ENCODE measurements around the gene FTH1.
"Not testable (repeated sequence)": the region's sequence is repeated elsewhere in the genome, so short reads cannot be mapped to it uniquely, and the experiment has no call there.

FTH1 gene

GRCh38 chr11:61967116-61967923, at the start of gene FTH1:
TSS of gene FTH1 (minus strand) at chr11:61967634. CDS start at chr11:61967425, 209 bp downstream.
- H3K4me1 Mint-ChIP-seq (ENCODE audit: low read depth) = peaks cover 56% of the 10 kb centered on the region
- H3K27me3 Mint-ChIP-seq (ENCODE audit: low read depth) = no peaks in the 10 kb centered on the region
- H3K9me3 Mint-ChIP-seq = no peaks in the 10 kb centered on the region
- peak; percentile 86 for DNase-seq (ENCODE audit: low spot score)
- H3K4me3 Mint-ChIP-seq = peak within 1 kb of the TSS; percentile 95
- H3K27ac Mint-ChIP-seq = peak within 1 kb of the TSS; percentile 95
- H3K36me3 Mint-ChIP-seq (ENCODE audit: low read depth) = peaks cover 36% of the 10 kb centered on the region

GRCh38 chr11:62015615-62016014, 48.2 kb upstream of the FTH1 start:
- Mint-ChIP-seq H3K27ac (no peak overlapping the region), H3K27me3 (ENCODE audit: low read depth) (no peaks in the 10 kb centered on the region), H3K9me3 (no peaks in the 10 kb centered on the region), H3K4me1 (ENCODE audit: low read depth) (peaks cover 2% of the 10 kb centered on the region), H3K36me3 (ENCODE audit: low read depth) (no peaks in the 10 kb centered on the region), H3K4me3 (no peak overlapping the region)
- no peak for DNase-seq (ENCODE audit: low spot score)

- Mint-ChIP-seq H3K27me3 (ENCODE audit: low read depth) (no peaks in the 10 kb centered on the region), H3K27ac (no peak overlapping the region), H3K9me3 (no peaks in the 10 kb centered on the region), H3K4me3 (no peak overlapping the region), H3K36me3 (ENCODE audit: low read depth) (no peaks in the 10 kb centered on the region), H3K4me1 (ENCODE audit: low read depth) (peaks cover 2% of the 10 kb centered on the region)
- no peak for DNase-seq (ENCODE audit: low spot score)
Measured at GRCh38 chr11:62013537-62014476, 46.4 kb upstream of the FTH1 start.

- Mint-ChIP-seq H3K4me1 (ENCODE audit: low read depth) (peaks cover 2% of the 10 kb centered on the region), H3K36me3 (ENCODE audit: low read depth) (no peaks in the 10 kb centered on the region), H3K4me3 (no peak overlapping the region), H3K27me3 (ENCODE audit: low read depth) (no peaks in the 10 kb centered on the region), H3K27ac (no peak overlapping the region), H3K9me3 (no peaks in the 10 kb centered on the region)
- no peak for DNase-seq (ENCODE audit: low spot score)
Measured at GRCh38 chr11:62012832-62013461, 45.5 kb upstream of the FTH1 start.

GRCh38 chr11:62012451-62012831, 45.0 kb upstream of the FTH1 start:
- no peaks in the 10 kb centered on the region for H3K27me3 Mint-ChIP-seq (ENCODE audit: low read depth)
- no peaks in the 10 kb centered on the region for H3K36me3 Mint-ChIP-seq (ENCODE audit: low read depth)
- H3K4me1 Mint-ChIP-seq (ENCODE audit: low read depth) = peaks cover 2% of the 10 kb centered on the region
- no peaks in the 10 kb centered on the region for H3K9me3 Mint-ChIP-seq
- H3K4me3 Mint-ChIP-seq = no peak overlapping the region
- no peak overlapping the region for H3K27ac Mint-ChIP-seq
- DNase-seq (ENCODE audit: low spot score) = no peak

- DNase-seq (ENCODE audit: low spot score) = no peak
- Mint-ChIP-seq H3K27ac (no peak overlapping the region), H3K9me3 (no peaks in the 10 kb centered on the region), H3K4me1 (ENCODE audit: low read depth) (peaks cover 2% of the 10 kb centered on the region), H3K27me3 (ENCODE audit: low read depth) (no peaks in the 10 kb centered on the region), H3K36me3 (ENCODE audit: low read depth) (no peaks in the 10 kb centered on the region), H3K4me3 (no peak overlapping the region)
Measured at GRCh38 chr11:62011881-62012280, 44.4 kb upstream of the FTH1 start.

- Mint-ChIP-seq H3K27me3 (ENCODE audit: low read depth) (no peaks in the 10 kb centered on the region), H3K27ac (no peak overlapping the region), H3K4me3 (no peak overlapping the region)
Measured at GRCh38 chr11:62010935-62011528, 43.6 kb upstream of the FTH1 start.

GRCh38 chr11:62008193-62008592, 40.8 kb upstream of the FTH1 start:
- H3K27me3 Mint-ChIP-seq (ENCODE audit: low read depth) = no peaks in the 10 kb centered on the region
- H3K4me1 Mint-ChIP-seq (ENCODE audit: low read depth) = no peaks in the 10 kb centered on the region
- no peak overlapping the region for H3K27ac Mint-ChIP-seq
- no peak overlapping the region for H3K4me3 Mint-ChIP-seq
- no peaks in the 10 kb centered on the region for H3K9me3 Mint-ChIP-seq
- no peak for DNase-seq (ENCODE audit: low spot score)
- H3K36me3 Mint-ChIP-seq (ENCODE audit: low read depth) = no peaks in the 10 kb centered on the region

More at GRCh38 chr11:62010935-62011528, 43.6 kb upstream of the FTH1 start:
- no peaks in the 10 kb centered on the region for H3K36me3 Mint-ChIP-seq (ENCODE audit: low read depth)
- H3K9me3 Mint-ChIP-seq = no peaks in the 10 kb centered on the region
- no peak for DNase-seq (ENCODE audit: low spot score)
- H3K4me1 Mint-ChIP-seq (ENCODE audit: low read depth) = peaks cover 2% of the 10 kb centered on the region

GRCh38 chr11:62004473-62004872, 37.0 kb upstream of the FTH1 start:
- no peak overlapping the region for H3K27ac Mint-ChIP-seq
- DNase-seq (ENCODE audit: low spot score) = no peak
- H3K4me3 Mint-ChIP-seq = no peak overlapping the region
- peaks cover 1% of the 10 kb centered on the region for H3K36me3 Mint-ChIP-seq (ENCODE audit: low read depth)
- H3K9me3 Mint-ChIP-seq = peaks cover 2% of the 10 kb centered on the region
- H3K27me3 Mint-ChIP-seq (ENCODE audit: low read depth) = no peaks in the 10 kb centered on the region
- H3K4me1 Mint-ChIP-seq (ENCODE audit: low read depth) = no peaks in the 10 kb centered on the region

- H3K4me1 Mint-ChIP-seq (ENCODE audit: low read depth); H3K27ac Mint-ChIP-seq; H3K27me3 Mint-ChIP-seq (ENCODE audit: low read depth); H3K36me3 Mint-ChIP-seq (ENCODE audit: low read depth); DNase-seq (ENCODE audit: low spot score); H3K4me3 Mint-ChIP-seq: not testable (repeated sequence)
- peaks cover 13% of the 10 kb centered on the region for H3K9me3 Mint-ChIP-seq
Measured at GRCh38 chr11:62002283-62002682, 34.8 kb upstream of the FTH1 start.

GRCh38 chr11:62001450-62002191, 34.2 kb upstream of the FTH1 start:
- H3K9me3 Mint-ChIP-seq = peaks cover 13% of the 10 kb centered on the region
- H3K36me3 Mint-ChIP-seq (ENCODE audit: low read depth) = peaks cover 7% of the 10 kb centered on the region
- H3K27ac Mint-ChIP-seq = no peak overlapping the region
- DNase-seq (ENCODE audit: low spot score) = no peak
- no peaks in the 10 kb centered on the region for H3K27me3 Mint-ChIP-seq (ENCODE audit: low read depth)
- H3K4me3 Mint-ChIP-seq = no peak overlapping the region
- no peaks in the 10 kb centered on the region for H3K4me1 Mint-ChIP-seq (ENCODE audit: low read depth)

GRCh38 chr11:62000539-62001446, 33.4 kb upstream of the FTH1 start:
- H3K27me3 Mint-ChIP-seq (ENCODE audit: low read depth) = no peaks in the 10 kb centered on the region

More at GRCh38 chr11:62000539-62001446, 33.4 kb upstream of the FTH1 start:
- Mint-ChIP-seq H3K9me3 (peaks cover 13% of the 10 kb centered on the region), H3K27ac (no peak overlapping the region), H3K36me3 (ENCODE audit: low read depth) (peaks cover 7% of the 10 kb centered on the region), H3K4me3 (no peak overlapping the region), H3K4me1 (ENCODE audit: low read depth) (no peaks in the 10 kb centered on the region)
- no peak for DNase-seq (ENCODE audit: low spot score)

All from T-helper 2 cell treated with Interferon-gamma antibody and Interleukin-4, amounts not matched to agents 5 μg/mL and 100 μg/mL, for 36 hours (primary cell).